GM23338 (cell line): Measurements from ENCODE around the gene PHGDH. TPM values are rescaled to one million over a fixed set of nuclear protein-coding genes. Genes with fewer than 3 reads are reported as not detected.

Experiments
- polyA plus RNA-seq: library from polyadenylated mRNA; unstranded; fragments of >200 nt; fragmentation: Nextera tagmentation; extraction: Ambion mirVana; gene quantifications from 2 replicates; pipeline ENCODE4 v1.2.1, GENCODE V29; 2016
- total RNA-seq: library from RNA; depleted of rRNA; stranded (reverse); fragments of >200 nt; shearing (Covaris generic); gene quantifications from 2 replicates; pipeline ENCODE4 v1.2.3, GENCODE V29; 2014; rRNA removed

PHGDH gene
- total and polyA plus RNA-seq, 2 experiments from 2014 or later: 612 to 885 TPM

Other genes with a start within 250 kb of the PHGDH start
- not detected in 2 replicates for gene HSD3B1, start 204.7 kb upstream of the PHGDH start, total RNA-seq
- gene HSD3B1, start 204.7 kb upstream of the PHGDH start, polyA plus RNA-seq: not detected in 2 replicates
- gene ZNF697, start 63.7 kb upstream of the PHGDH start, total RNA-seq: 30.4 and 32.0 TPM in 2 replicates
- 5.2 and 5.4 TPM in 2 replicates for gene ZNF697, start 63.7 kb upstream of the PHGDH start, polyA plus RNA-seq
- gene HMGCS2, start 57.0 kb downstream of the PHGDH start, total RNA-seq: not detected in 2 replicates
- not detected in 2 replicates for gene HMGCS2, start 57.0 kb downstream of the PHGDH start, polyA plus RNA-seq
- not detected in 2 replicates for gene REG4, start 99.5 kb downstream of the PHGDH start, total RNA-seq
- gene REG4, start 99.5 kb downstream of the PHGDH start, polyA plus RNA-seq: not detected in 2 replicates
- not detected in 2 replicates for gene ADAM30, start 184.6 kb downstream of the PHGDH start, total RNA-seq
- not detected in 2 replicates for gene ADAM30, start 184.6 kb downstream of the PHGDH start, polyA plus RNA-seq